Frontal cortex (tissue), 4 donors: ENCODE measurements around the gene ATG13. TPM values are rescaled to one million over a fixed set of nuclear protein-coding genes. Genes with fewer than 3 reads are reported as not detected.
"Not testable (repeated sequence)": the region's sequence is repeated elsewhere in the genome, so short reads cannot be mapped to it uniquely, and the experiment has no call there.

Source experiments
- DNase-seq, 2 donors: peaks; one replicate each; pipeline ENCODE4 v3.0.0; 2012; ENCODE audit warnings: low spot score in 2 of 2
- FAIRE-seq: peaks from 2 replicates; lab custom pipeline; 2012; peaks lifted over from hg19 to GRCh38; lab: Jason Lieb, UNC
- total RNA-seq: library from RNA; depleted of rRNA; stranded (reverse); fragments of >200 nt; gene quantifications from one replicate; pipeline ENCODE4 v1.2.3, GENCODE V29; 2014
- donor health status: control.
- donor health status: control.
- donor health status: control.

ATG13 gene
- total RNA-seq, 1 donor from 2014 or later = 47.7 TPM

- FAIRE-seq (no peak), DNase-seq (no peak)
Observed at GRCh38 chr11:46640036-46640788, 22.9 kb downstream of the ATG13 start.

GRCh38 chr11:46641639-46642038 lies 24.3 kb downstream of the ATG13 start:
- FAIRE-seq (no peak), DNase-seq (no peak)

GRCh38 chr11:46642627-46643335 lies 25.4 kb downstream of the ATG13 start:
- no peak for FAIRE-seq
- no peak for DNase-seq

GRCh38 chr11:46643531-46643930 lies 26.2 kb downstream of the ATG13 start:
- DNase-seq (no peak), FAIRE-seq (no peak)

- DNase-seq (no peak), FAIRE-seq (no peak)
Observed at GRCh38 chr11:46643986-46644385, 26.6 kb downstream of the ATG13 start.

GRCh38 chr11:46649180-46649738 lies 31.9 kb downstream of the ATG13 start:
- no peak for FAIRE-seq
- DNase-seq = peak; percentile 41 to 60

GRCh38 chr11:46655631-46656030 lies 38.3 kb downstream of the ATG13 start:
- DNase-seq (no peak), FAIRE-seq (no peak)

- no peak for FAIRE-seq
- DNase-seq = no peak
Observed at GRCh38 chr11:46657186-46657585, 39.8 kb downstream of the ATG13 start.

GRCh38 chr11:46658259-46658658 lies 40.9 kb downstream of the ATG13 start:
- FAIRE-seq (no peak), DNase-seq (no peak)

GRCh38 chr11:46659908-46660307 lies 42.6 kb downstream of the ATG13 start:
- no peak for FAIRE-seq
- DNase-seq = no peak

- no peak for FAIRE-seq
- no peak for DNase-seq
Observed at GRCh38 chr11:46661836-46662235, 44.5 kb downstream of the ATG13 start.

- no peak for FAIRE-seq
- no peak for DNase-seq
Observed at GRCh38 chr11:46662366-46662765, 45.0 kb downstream of the ATG13 start.

GRCh38 chr11:46663277-46663940 lies 46.1 kb downstream of the ATG13 start:
- FAIRE-seq = no peak
- no peak for DNase-seq

- no peak for DNase-seq
- FAIRE-seq = no peak
Observed at GRCh38 chr11:46664612-46665011, 47.3 kb downstream of the ATG13 start.

GRCh38 chr11:46665356-46665755 lies 48.0 kb downstream of the ATG13 start:
- FAIRE-seq (no peak), DNase-seq (no peak)

- no peak for DNase-seq
- no peak for FAIRE-seq
Observed at GRCh38 chr11:46666516-46666915, 49.2 kb downstream of the ATG13 start.

- DNase-seq = no peak
- no peak for FAIRE-seq
Observed at GRCh38 chr11:46667043-46667481, 49.7 kb downstream of the ATG13 start.

- FAIRE-seq (no peak), DNase-seq (no peak)
Observed at GRCh38 chr11:46668480-46669085, 51.2 kb downstream of the ATG13 start.

- no peak for DNase-seq
- no peak for FAIRE-seq
Observed at GRCh38 chr11:46669711-46670139, 52.4 kb downstream of the ATG13 start.

GRCh38 chr11:46670521-46670920 lies 53.2 kb downstream of the ATG13 start:
- DNase-seq, FAIRE-seq: not testable (repeated sequence)
